H9 (cell line): ENCODE results near the gene CCDC92B. TPM values are rescaled to one million over a fixed set of nuclear protein-coding genes. Genes with fewer than 3 reads are reported as not detected.

Source experiments
- DNase-seq: peaks from one replicate; pipeline ENCODE4 v3.0.0-alpha.2; 2017
- H2AFZ ChIP-seq: one replicate; pipeline ENCODE4 v1.6.1; 2013; ENCODE audit warnings: mild to moderate bottlenecking, low read length, control low read depth, moderate library complexity
- H2AK5ac ChIP-seq: 2 replicates; pipeline ENCODE4 v1.6.1; 2013; ENCODE audit warnings: low read length, control low read depth, mixed read lengths; ENCODE audit not compliant: insufficient read length
- H2BK120ac ChIP-seq: one replicate; pipeline ENCODE4 v1.6.1; 2013; ENCODE audit warnings: low read depth, mild to moderate bottlenecking, low read length, control low read depth, inconsistent platforms; ENCODE audit not compliant: poor library complexity, severe bottlenecking
- H2BK12ac ChIP-seq: 2 replicates; pipeline ENCODE4 v1.6.1; 2013; ENCODE audit warnings: low read length, control low read depth, mixed read lengths, low read depth; ENCODE audit not compliant: insufficient read length
- H2BK15ac ChIP-seq: 2 replicates; pipeline ENCODE4 v1.6.1; 2013; ENCODE audit warnings: low read depth, low read length, control low read depth
- H2BK20ac ChIP-seq: one replicate; pipeline ENCODE4 v1.6.1; 2013; ENCODE audit warnings: low read depth, mild to moderate bottlenecking, low read length, control low read depth, inconsistent platforms; ENCODE audit not compliant: poor library complexity, severe bottlenecking
- H2BK5ac ChIP-seq: 2 replicates; pipeline ENCODE4 v1.6.1; 2013; ENCODE audit warnings: low read length, control low read depth, mixed read lengths; ENCODE audit not compliant: insufficient read length
- H3K14ac ChIP-seq: 2 replicates; pipeline ENCODE4 v1.6.1; 2013; ENCODE audit warnings: low read length, control low read depth; ENCODE audit not compliant: insufficient read depth
- H3K18ac ChIP-seq: 2 replicates; pipeline ENCODE4 v1.6.1; 2013; ENCODE audit warnings: low read depth, mild to moderate bottlenecking, mixed read lengths, low read length, control low read depth; ENCODE audit not compliant: insufficient read length
- H3K23ac ChIP-seq: 2 replicates; pipeline ENCODE4 v1.6.1; 2013; ENCODE audit warnings: low read length, control low read depth, mixed read lengths, low read depth; ENCODE audit not compliant: insufficient read length
- H3K23me2 ChIP-seq: 2 replicates; pipeline ENCODE4 v1.6.1; 2013; ENCODE audit warnings: low read depth, mild to moderate bottlenecking, mixed read lengths, low read length, control low read depth; ENCODE audit not compliant: insufficient read length, poor library complexity, severe bottlenecking
- H3K27ac ChIP-seq: 2 replicates; pipeline ENCODE4 v1.5.1; 2013; ENCODE audit warnings: low read length, control low read depth, mixed read lengths, low read depth; ENCODE audit not compliant: insufficient read length
- H3K27me3 ChIP-seq: 2 replicates; pipeline ENCODE4 v1.6.1; 2013; ENCODE audit warnings: low read length, control low read depth, inconsistent platforms; ENCODE audit not compliant: insufficient read depth
- H3K4ac ChIP-seq: 2 replicates; pipeline ENCODE4 v1.6.1; 2013; ENCODE audit warnings: low read depth, mild to moderate bottlenecking, control low read depth, inconsistent platforms, low read length, moderate library complexity
- H3K4me1 ChIP-seq: 2 replicates; pipeline ENCODE4 v1.6.1; 2013; ENCODE audit warnings: low read length, control low read depth, inconsistent platforms; ENCODE audit not compliant: insufficient read depth
- H3K4me2 ChIP-seq: 2 replicates; pipeline ENCODE4 v1.6.1; 2013; ENCODE audit warnings: low read length, control low read depth, mixed read lengths; ENCODE audit not compliant: insufficient read length, insufficient read depth
- H3K56ac ChIP-seq: 2 replicates; pipeline ENCODE4 v1.6.1; 2013; ENCODE audit warnings: low read depth, mild to moderate bottlenecking, mixed read lengths, low read length, control low read depth; ENCODE audit not compliant: insufficient read length
- H3K79me1 ChIP-seq: 2 replicates; pipeline ENCODE4 v1.6.1; 2013; ENCODE audit warnings: low read depth, mild to moderate bottlenecking, moderate library complexity, low read length, control low read depth, inconsistent platforms; ENCODE audit not compliant: insufficient read depth, poor library complexity, severe bottlenecking
- H3K79me2 ChIP-seq: 2 replicates; pipeline ENCODE4 v1.6.1; 2013; ENCODE audit warnings: low read length, control low read depth, inconsistent platforms; ENCODE audit not compliant: insufficient read depth
- H3K9ac ChIP-seq: 2 replicates; pipeline ENCODE4 v1.6.1; 2013; ENCODE audit warnings: low read length, control low read depth, mixed read lengths; ENCODE audit not compliant: insufficient read length; ENCODE audit errors: extremely low read depth
- H3K9me3 ChIP-seq: one replicate; pipeline ENCODE4 v1.6.1; 2013; ENCODE audit warnings: low read depth, low read length, inconsistent platforms; ENCODE audit not compliant: control insufficient read depth
- H3T11ph ChIP-seq: one replicate; pipeline ENCODE4 v1.6.1; 2013; ENCODE audit warnings: mild to moderate bottlenecking, low read length, control low read depth, inconsistent platforms
- H4K20me1 ChIP-seq: one replicate; pipeline ENCODE4 v1.6.1; 2013; ENCODE audit not compliant: control insufficient read depth, insufficient read length, insufficient read depth
- H4K5ac ChIP-seq: 2 replicates; pipeline ENCODE4 v1.6.1; 2013; ENCODE audit warnings: low read depth, mild to moderate bottlenecking, mixed read lengths, low read length, control low read depth; ENCODE audit not compliant: insufficient read length
- H4K8ac ChIP-seq: replicated peaks from 2 replicates; pipeline ENCODE4 v1.6.1; 2013; ENCODE audit warnings: low read length, control low read depth, mixed read lengths, low read depth; ENCODE audit not compliant: insufficient read length
- H4K91ac ChIP-seq: 2 replicates; pipeline ENCODE4 v1.6.1; 2013; ENCODE audit warnings: low read depth, mild to moderate bottlenecking, moderate library complexity, mixed read lengths, low read length, control low read depth; ENCODE audit not compliant: insufficient read length
- H3K27ac Mint-ChIP-seq, 3 experiments: 2 replicates in 2 of 3; 3 replicates in 1 of 3; pipeline ENCODE4 v1.8.0; 2020 to 2021; ENCODE audit warnings: mixed read lengths in 3 of 3, mild to moderate bottlenecking in 1 of 3, moderate library complexity in 1 of 3
- H3K27me3 Mint-ChIP-seq: 2 replicates; pipeline ENCODE4 v1.8.0; 2021; ENCODE audit warnings: low read depth, mild to moderate bottlenecking, moderate library complexity, mixed read lengths
- H3K36me3 Mint-ChIP-seq, 3 experiments: 2 replicates in 2 of 3; 3 replicates in 1 of 3; pipeline ENCODE4 v1.8.0; 2020 to 2021; ENCODE audit warnings: low read depth in 3 of 3, mixed read lengths in 3 of 3; ENCODE audit not compliant: insufficient read depth in 1 of 3
- H3K4me1 Mint-ChIP-seq, 2 experiments: 2 replicates each; pipeline ENCODE4 v1.8.0; 2020; ENCODE audit warnings: mixed read lengths in 2 of 2
- H3K4me3 Mint-ChIP-seq, 2 experiments: 2 replicates in 1 of 2; 3 replicates in 1 of 2; pipeline ENCODE4 v1.8.0; 2020 to 2021; ENCODE audit warnings: mild to moderate bottlenecking in 2 of 2, mixed read lengths in 2 of 2, moderate library complexity in 1 of 2
- H3K9me3 Mint-ChIP-seq, 2 experiments: 2 replicates in 1 of 2; 3 replicates in 1 of 2; pipeline ENCODE4 v1.8.0; 2020; ENCODE audit warnings: mild to moderate bottlenecking in 2 of 2, mixed read lengths in 2 of 2, moderate library complexity in 1 of 2
- CTCF ChIP-seq: fragments of 200-600 bp; sonication (generic); conservative IDR thresholded peaks from 3 replicates; pipeline ENCODE4 v1.8.0; 2021; ENCODE audit warnings: antibody characterized with exemption, mild to moderate bottlenecking
- WGBS: extraction: QIAGEN DNeasy Blood & Tissue Kit; methylation state at CpG from one replicate; pipeline ENCODE4 v1.1.7; 2013; ENCODE audit warnings: missing lambda C conversion rate, low lambda C conversion rate, mixed read lengths; ENCODE audit not compliant: insufficient read length; ENCODE audit errors: extremely low coverage; 5-methylcytosine and 5-hydroxymethylcytosine counted together
- total RNA-seq: library from RNA; stranded (reverse); gene quantifications from 2 replicates; pipeline ENCODE4 v1.2.1, GENCODE V29; 2021

The CCDC92B gene
- total RNA-seq, 1 experiment from 2014 or later: 8.0 TPM

- peaks cover 13% of the 10 kb centered on the region for H3K23me2 ChIP-seq
- Mint-ChIP-seq H3K27ac (peak overlapping the region; percentile 57 to 89 (median 89); a peak in 2 of 7 replicates), H3K4me1 (peaks cover 47 to 61% of the 10 kb centered on the region in 2 experiments), H3K36me3 (peaks cover 0 to 11% (median under 1%) of the 10 kb centered on the region in 3 experiments; a peak in 2 of 7 replicates), H3K9me3 (no peaks in the 10 kb centered on the region; a peak in 1 of 5 replicates), H3K27me3 (peaks cover 16% of the 10 kb centered on the region), H3K4me3 (no peak overlapping the region)
- H3K4ac ChIP-seq: no peak overlapping the region
- no peaks in the 10 kb centered on the region for H3K9me3 ChIP-seq
- no peak overlapping the region for H3K23ac ChIP-seq
- WGBS: no CpG with 5 or more reads among the region's 21 CpGs
- H3K27ac ChIP-seq: no peak overlapping the region
- H2BK20ac ChIP-seq: no peak overlapping the region
- H4K8ac ChIP-seq: no peak overlapping the region
- no peak overlapping the region for H3K9ac ChIP-seq
- no peak overlapping the region for H3T11ph ChIP-seq
- peaks cover 17% of the 10 kb centered on the region; the same call in 1 of the 2 replicates for H3K79me2 ChIP-seq
- no peak overlapping the region for H3K14ac ChIP-seq
- H2BK120ac ChIP-seq: no peak overlapping the region
- H2BK12ac ChIP-seq: no peak overlapping the region
- H3K4me2 ChIP-seq: no peak overlapping the region
- no peak overlapping the region for H2AFZ ChIP-seq
- H3K4me1 ChIP-seq: peaks cover 4% of the 10 kb centered on the region; the same call in 1 of the 2 replicates
- no peaks in the 10 kb centered on the region; the same call in 1 of the 2 replicates for H3K27me3 ChIP-seq
- no peak overlapping the region for H3K56ac ChIP-seq
- DNase-seq: no peak
- no peak overlapping the region for H2BK5ac ChIP-seq
- no peak overlapping the region for H4K5ac ChIP-seq
- no peak overlapping the region for H2AK5ac ChIP-seq
- H3K79me1 ChIP-seq: no peaks in the 10 kb centered on the region
- TF ChIP-seq CTCF: no peak
- H2BK15ac ChIP-seq: no peak overlapping the region
- no peaks in the 10 kb centered on the region for H4K20me1 ChIP-seq
- H3K18ac ChIP-seq: no peak overlapping the region
- no peak overlapping the region for H4K91ac ChIP-seq
Observed at GRCh38 chr17:2708585-2709182, 40.8 kb downstream of the CCDC92B start.
